Posterior vena cava (tissue), 2 donors: Measurements from ENCODE around the gene TIAM1. TPM values are rescaled to one million over a fixed set of nuclear protein-coding genes. Genes with fewer than 3 reads are reported as not detected.

Experiments used
- DNase-seq: peaks from one replicate; pipeline ENCODE4 v3.0.0-alpha.2; 2020; ENCODE audit warnings: low spot score
- intact Hi-C, 2 donors: fragments of 100-400 bp; cut with DNase I; formaldehyde crosslinking; loops; one replicate each; pipeline versions ENCODE4 v1.14.1 to v1.14.2; 2022 to 2023
- total RNA-seq, 2 donors: library from RNA; stranded (reverse); fragmentation: NEBNext Ultra II Directional; extraction: Animal tissue kit (Norgen Biotek cat#: 25700); gene quantifications; one replicate each; pipeline ENCODE4 v1.2.1, GENCODE V29; 2021
- donor health status: DM: yes; HTN: yes; CAD: no.
- donor health status: DM: yes; HTN: yes; CAD: no.

The TIAM1 gene
- total RNA-seq, 2 donors from 2014 or later = 4.7 to 11.3 TPM

GRCh38 chr21:31164713-31165694 is 179.1 kb downstream of the TIAM1 start:
- no peak for DNase-seq
- intact Hi-C loops = no loop called here

DNA sequence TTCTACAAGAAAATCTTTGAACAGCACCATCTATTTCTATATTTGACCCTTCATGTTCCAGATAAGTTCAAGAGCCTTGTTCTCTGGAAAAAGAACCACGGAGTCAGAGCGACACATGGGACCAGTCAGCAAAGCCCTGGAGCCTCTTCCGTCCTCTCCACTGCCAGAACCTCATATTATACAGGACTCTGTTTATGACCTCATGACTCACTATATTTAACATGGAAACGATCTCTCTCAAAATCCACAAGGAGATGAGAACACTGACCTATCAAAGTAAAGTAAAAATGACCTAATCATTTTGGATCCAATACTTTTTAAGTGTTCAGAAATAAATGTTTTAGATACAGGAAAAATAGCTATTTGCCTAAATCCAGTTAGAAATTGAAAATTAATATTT is 181.2 kb downstream of the TIAM1 start:
- intact Hi-C loops = no loop called here
- DNase-seq = no peak

DNA sequence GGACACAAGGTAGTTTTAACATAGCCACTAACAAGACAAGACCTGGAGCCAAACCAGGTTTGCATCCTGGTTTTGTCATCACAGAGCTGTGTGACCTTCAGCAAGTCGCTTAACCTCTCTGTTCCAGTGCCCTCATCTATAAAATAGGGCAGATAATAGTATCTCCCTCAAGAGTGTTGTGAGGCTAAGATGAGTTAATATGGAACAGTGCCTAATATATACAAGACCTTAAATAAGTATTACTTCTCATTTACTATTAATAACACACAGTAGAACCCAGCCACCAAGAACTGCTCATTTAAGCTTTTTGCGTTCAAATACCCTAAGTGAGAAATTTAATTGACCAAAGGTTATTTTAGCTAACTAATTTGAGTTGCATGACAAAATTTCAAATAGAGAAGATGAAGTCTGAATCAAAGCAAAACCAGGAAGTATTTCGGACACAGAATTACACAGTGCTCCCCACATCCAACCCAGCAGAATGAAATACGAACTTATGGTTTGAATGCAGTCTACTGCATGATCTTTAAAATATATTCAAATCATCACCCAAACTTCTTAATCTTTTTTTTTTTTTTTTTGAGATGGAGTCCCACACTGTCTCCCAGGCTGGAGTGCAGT is 181.9 kb downstream of the TIAM1 start:
- no peak for DNase-seq
- intact Hi-C loops = no loop called here

DNA sequence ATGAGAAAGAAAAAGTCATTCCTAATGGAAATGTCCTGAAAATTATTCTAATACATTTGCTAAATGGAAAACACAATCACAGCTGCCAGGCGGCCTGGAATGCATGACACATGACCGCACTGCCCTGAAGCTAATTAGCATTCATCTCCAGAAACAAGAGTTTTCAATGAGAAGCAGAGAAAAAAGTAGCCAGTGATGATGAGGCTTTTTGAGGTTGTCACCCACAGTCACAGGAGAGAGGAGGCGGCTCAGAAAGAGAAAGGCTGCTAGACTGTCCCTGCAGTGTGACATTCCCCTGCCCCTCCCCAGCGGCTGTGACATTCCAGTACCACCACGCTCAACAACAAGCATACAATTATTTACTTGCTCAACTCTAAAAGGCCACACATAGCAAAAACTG is 182.9 kb downstream of the TIAM1 start:
- intact Hi-C loops = no loop called here
- DNase-seq = no peak

DNA sequence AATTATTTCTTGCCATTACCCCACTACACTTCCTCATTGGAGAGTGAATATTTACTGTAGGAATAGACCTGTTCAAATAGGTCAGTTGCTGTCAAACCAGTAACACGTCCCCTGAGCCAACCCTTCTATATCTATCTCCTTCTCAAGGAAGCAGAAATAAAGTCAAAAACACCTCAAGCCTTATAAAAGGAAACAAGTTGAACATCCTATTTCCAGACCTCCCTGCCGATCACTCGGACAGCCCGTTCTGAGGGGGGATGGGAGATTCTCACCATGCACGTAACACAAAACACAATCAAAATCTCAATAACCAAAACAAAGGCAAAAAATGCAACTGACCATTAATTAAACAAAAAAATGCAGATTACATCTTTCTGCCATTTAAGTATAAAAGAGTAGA is 184.3 kb downstream of the TIAM1 start:
- intact Hi-C loops = no loop called here
- DNase-seq = no peak

DNA sequence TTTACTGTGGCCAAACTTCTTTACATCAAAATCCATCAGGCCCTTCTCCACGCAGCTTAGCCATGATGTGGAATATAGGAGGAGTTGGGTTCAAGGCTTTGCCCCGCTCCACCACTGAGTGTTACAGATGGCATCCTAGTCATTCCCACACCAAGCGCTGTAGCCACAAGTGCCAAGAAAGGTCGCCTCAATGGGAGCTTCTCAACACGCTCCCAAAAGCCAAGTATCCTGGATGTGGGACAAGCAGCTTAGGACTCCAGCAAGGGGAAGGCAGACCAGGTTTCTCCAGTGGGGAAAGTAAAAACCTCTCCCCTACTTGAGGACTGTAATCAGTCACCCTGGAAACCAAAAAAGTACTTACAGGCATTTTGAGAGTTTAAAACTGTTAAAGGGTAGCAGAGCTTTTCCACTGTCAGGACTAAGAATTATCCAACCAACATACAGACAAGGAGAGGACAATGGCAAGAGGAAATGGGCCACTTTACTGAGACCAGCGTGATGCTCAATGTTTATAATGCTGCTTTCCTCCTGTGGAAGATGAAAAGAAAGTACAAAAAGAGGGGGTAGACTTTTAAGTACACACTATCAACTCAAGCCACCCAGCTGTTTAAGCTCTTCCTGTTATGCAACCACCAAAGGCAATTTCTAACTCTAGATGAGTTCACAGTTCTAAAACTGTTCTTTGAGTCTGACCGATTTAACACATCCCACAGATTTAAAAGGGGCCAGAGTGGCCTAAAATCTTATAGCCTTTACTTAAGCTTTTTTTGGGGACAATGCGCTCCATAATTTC is 185.1 kb downstream of the TIAM1 start:
- intact Hi-C loops = no loop called here

GRCh38 chr21:31157756-31158155 is 186.3 kb downstream of the TIAM1 start:
- no peak for DNase-seq
- intact Hi-C loops = no loop called here

More for the DNA sequence above, 185.1 kb downstream of the TIAM1 start:
- DNase-seq = no peak

DNA sequence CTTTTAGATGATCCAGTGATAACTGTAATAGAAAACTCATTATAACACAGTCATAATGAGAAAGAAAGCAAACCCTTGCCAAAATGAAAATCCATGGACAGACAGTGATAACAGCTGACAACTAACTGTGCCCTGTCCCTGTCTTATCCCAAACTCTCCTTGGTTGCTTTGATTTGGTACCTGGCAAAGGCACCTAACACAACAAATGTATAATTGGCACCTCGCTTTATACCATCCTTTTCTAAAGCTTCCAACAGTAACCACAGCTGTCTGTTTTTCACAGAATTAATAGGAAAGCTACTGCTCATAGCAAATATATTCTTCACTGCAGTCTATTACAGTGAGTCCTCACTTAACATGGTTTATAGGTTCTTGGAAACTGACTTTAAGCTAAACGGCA is 187.4 kb downstream of the TIAM1 start:
- intact Hi-C loops = no loop called here
- DNase-seq = no peak

GRCh38 chr21:31156169-31156568 is 187.9 kb downstream of the TIAM1 start:
- intact Hi-C loops = no loop called here
- no peak for DNase-seq

DNA sequence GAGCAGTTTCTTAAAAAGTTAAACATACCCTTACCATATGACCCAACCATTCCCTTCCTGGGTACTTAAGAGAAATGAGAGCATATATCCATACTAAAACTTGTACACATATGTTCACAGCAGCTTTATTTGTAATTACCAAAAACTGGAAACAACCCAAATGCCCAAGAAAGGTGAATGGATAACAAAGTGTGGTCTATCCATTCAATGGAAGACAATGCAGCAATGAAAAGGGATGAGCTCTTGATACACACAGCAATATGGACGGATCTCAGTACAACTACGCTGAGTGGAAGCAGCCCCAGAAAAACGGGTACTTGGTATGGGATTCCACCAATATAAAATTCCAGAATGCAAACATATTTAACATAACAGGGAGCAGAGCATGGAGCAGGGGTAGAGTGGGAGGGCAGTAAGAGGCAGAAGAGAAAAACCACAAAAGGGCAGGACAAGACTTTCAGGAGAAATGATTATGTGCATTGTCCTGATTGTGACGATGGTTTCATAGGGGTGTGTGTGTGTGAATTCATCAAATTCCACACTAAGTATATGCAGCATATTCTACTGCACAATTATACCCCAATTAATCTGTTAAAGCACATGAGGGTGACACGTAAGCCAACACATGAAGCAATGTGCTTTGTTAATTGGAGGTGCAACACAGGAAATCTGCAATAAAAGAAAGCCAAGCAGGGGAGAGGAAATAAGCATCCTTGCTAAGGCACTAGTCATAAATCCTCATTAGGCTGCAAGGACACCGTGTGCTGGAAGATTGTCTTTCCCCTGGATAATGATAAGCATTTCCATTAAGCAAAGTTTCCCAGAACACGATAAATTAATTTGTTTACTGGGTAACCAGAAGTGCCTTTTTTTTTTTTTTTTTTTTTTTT is 192.7 kb downstream of the TIAM1 start:
- intact Hi-C loops = no loop called here
- DNase-seq = no peak

DNA sequence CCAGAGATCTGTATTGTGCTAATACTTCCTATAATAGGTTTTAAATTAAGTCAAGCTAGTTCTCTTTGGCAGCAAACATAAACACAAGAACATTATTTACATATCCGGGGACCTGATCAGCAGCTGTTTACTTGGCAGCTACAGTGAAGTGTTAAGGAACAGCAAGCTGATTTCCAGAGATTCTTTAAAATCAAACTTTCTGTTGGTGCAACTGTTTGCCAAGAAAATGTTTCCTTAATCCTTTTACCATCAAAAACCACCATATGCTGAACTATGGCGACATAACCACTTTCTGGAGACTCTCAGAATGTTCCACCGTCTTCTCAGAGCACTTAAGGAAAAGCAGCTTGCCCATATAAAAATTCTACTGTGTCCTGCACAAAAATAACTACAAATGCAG is 198.8 kb downstream of the TIAM1 start:
- intact Hi-C loops = no loop called here

DNA sequence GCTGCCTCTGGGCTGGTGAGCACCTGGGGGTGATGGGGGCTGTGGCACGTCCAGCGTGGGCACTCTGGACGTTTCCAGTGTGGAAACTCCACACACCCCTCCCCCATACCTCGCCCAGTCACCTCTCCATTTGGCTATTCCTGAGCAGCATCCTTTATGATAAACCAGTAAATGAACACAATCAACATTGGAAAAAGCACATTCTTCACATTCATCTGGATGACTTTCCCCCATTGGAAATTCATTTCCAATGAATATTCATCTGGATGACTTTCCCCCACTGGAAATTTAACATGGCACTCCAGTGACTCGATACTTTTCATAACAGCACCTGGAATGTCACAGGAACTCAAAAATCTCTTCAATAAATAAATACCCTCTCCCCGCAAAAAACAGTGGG is 201.0 kb downstream of the TIAM1 start:
- intact Hi-C loops = no loop called here
- DNase-seq = no peak

More for the DNA sequence above, 198.8 kb downstream of the TIAM1 start:
- no peak for DNase-seq

GRCh38 chr21:31142600-31142999 is 201.5 kb downstream of the TIAM1 start:
- intact Hi-C loops = no loop called here
- no peak for DNase-seq

DNA sequence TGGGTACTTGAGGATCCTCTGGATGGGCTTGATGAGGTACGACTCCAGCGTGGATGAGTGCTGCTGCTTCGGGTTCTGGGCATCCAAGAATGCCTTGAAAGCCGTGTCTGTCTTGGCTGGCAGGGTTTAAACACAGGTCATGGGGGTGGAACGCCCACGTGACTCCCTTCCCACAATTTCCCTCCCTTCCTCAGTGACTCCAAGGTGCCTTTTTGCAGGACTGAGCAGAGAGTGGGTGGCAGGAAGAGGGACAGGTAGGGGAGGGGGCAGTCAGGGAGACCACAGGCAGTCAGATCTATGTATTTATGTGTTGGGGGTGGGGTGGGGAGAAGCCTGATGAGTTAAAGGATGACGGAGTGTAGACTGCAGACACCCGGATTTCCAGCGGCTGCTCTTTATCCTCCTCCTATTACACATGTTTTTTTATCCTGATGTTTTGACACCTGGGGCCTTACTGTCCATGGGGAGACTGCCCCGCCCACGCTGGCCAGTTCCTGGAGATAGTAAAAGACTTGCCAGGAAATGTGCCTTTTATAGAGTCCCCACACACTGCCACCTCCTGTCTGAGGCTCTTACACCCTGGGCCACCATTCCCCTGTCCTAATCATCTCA is 202.6 kb downstream of the TIAM1 start:
- no peak for DNase-seq
- intact Hi-C loops = no loop called here

GRCh38 chr21:31140676-31141075 is 203.4 kb downstream of the TIAM1 start:
- no peak for DNase-seq
- intact Hi-C loops = no loop called here

GRCh38 chr21:31140025-31140424 is 204.0 kb downstream of the TIAM1 start:
- intact Hi-C loops = no loop called here

DNA sequence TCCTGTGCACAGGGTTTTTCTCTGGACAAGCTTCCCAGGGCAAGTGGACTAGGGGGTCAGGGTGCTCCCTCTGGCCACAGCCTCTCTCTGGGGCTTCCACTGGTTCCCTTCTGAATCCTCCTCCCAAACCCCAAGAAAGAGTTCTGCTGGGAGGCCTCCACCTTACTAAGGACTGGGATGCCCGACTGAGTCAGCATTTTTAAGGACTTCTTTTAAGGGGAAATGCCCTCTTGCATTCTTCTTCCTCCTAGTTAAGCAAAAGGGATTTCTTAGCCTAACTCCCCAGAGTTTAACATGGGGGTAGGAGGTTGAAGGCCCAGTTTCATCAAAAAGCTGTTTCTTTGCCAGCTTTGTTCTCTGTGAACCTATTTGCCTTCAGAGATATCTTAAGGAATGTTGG is 206.1 kb downstream of the TIAM1 start:
- DNase-seq = no peak
- intact Hi-C loops = no loop called here

More at GRCh38 chr21:31140025-31140424, 204.0 kb downstream of the TIAM1 start:
- DNase-seq = no peak

DNA sequence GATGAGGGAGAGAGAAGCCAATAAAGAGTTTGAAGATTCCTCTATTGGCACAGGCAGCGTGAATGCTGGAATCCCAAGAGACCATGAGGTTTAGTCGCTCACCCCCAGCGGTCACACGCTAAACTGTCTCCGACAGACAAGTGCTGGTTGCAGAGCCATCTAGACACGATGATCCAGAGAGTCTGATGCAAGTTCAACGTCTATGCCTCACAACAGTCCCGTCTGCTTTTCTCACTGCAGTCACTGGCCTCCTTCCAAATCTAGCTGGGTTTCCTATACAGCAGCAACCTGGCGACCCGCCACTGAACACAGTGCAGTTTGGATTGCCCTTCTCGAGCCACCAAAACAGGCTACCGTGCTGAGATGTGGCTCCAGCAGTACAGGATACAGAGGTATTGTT is 207.2 kb downstream of the TIAM1 start:
- no peak for DNase-seq
- intact Hi-C loops = no loop called here
